Smooth muscle cell of trachea (primary cell): Measurements from ENCODE around the gene CLDN22. TPM values are rescaled to one million over a fixed set of nuclear protein-coding genes. Genes with fewer than 3 reads are reported as not detected.

ENCODE experiments used
- total RNA-seq: library from RNA; depleted of rRNA; stranded (reverse); fragments of >200 nt; gene quantifications from 2 replicates; pipeline ENCODE4 v1.2.1, GENCODE V29; 2014

CLDN22 gene
- total RNA-seq = not detected in 2 replicates

DNA sequence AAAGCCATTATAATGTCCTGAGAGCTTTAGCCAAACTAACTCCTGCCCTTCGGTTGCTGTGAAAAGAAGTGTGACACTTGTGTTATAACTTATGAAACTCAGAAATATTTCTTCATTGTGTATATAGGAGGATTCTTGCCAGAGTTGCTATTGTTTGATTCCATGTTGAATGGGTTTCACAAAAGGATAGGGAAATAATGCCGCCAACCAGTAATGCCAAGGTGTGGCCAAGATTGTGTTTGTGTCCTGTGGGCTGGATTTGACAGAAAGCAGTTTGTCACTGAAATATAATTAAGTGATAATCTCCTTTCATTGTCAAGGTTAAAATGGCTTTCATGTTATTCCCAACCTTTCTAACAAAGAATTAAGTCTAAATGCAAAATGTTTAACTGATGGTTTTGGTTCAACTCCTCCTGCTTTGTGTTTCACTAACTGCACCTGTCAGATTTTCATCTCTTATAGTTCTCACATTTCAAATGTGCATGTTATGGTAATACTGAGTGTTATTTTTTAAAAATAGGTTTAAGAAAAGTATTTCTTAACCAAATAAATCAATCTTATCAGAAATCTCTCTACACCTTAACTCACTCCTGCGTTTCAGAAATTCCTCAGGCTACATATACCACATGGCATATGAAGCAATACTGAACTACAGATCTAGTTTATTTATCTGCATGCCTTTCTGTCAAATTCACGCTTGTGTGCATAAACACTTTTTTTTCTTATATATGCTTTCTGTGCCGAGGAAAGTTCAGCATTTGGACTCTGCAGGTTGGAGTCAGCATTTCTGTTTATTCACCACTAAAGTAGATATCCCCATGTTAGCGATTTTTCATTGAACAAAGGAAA lies at the start of gene CLDN22:
TSS of gene CLDN22 (minus strand) at position 66 of the 849 bp plus-strand sequence. CDS start at position 8, 58 bp downstream.

DNA sequence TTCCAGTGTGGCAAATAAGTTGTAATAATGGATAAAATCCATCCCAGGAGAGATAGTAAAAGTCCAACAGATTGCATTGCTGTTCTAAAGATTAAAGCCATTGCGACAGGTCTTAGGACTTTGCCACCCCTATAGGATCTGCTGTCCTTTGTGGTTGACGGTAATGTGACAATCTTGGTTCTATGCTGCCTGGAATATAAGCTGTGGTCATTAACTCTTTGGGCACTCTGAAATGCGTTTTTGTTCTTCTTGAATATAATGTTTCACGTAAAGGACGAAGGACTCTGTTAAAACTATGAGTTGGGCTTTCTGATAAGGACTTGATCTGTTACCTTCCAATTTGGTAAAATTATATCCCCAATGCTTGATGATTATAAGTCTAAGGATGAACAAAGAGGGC lies 2.2 kb upstream of the CLDN22 start, which contains the start of gene CLDN24:
TSS of gene CLDN24 (minus strand) at position 101 of the 400 bp plus-strand sequence. CDS start at position 101, 0 bp downstream.

Other genes with a start within 250 kb of the CLDN22 start
- 22.7 and 23.7 TPM in 2 replicates for gene WWC2, start 221.0 kb downstream of the CLDN22 start, total RNA-seq
- not detected in 2 replicates for gene CLDN24, start 2.1 kb upstream of the CLDN22 start, total RNA-seq
- 14.1 and 14.9 TPM in 2 replicates for gene CDKN2AIP, start 124.4 kb upstream of the CLDN22 start, total RNA-seq
- 8.9 and 11.9 TPM in 2 replicates for gene ING2, start 184.8 kb upstream of the CLDN22 start, total RNA-seq